ENCODE data around the gene DIRAS1. TPM values are rescaled to one million over a fixed set of nuclear protein-coding genes. Genes with fewer than 3 reads are reported as not detected.

Gene DIRAS1
- total RNA-seq, 1 experiment from 2014 or later, result 7.8 TPM

DNA sequence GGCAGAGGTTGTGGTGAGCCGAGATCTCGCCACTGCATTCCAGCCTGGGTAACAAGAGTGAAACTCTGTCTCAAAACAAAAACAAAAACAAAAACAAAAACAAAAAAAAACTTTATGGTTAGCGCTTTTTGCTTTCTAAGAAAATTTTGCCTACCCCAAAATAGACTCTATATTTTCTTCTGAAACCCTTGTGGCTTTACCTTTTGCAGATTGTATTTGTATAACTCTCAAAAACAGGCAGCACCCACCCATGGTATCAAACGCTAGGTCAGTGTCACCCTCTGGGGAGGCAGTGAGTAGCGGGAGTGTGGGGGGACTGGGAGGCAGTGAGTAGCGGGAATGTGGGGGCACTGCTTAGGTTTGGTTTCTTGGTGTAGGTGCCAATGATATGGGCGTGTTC lies 26.2 kb upstream of the DIRAS1 start:
- Histone ChIP-seq H2BK15ac (ENCODE audit: low read depth, low read length) (no peak overlapping the region), H4K91ac (ENCODE audit: insufficient read length, low read depth, low read length) (no peak overlapping the region), H2AK5ac (ENCODE audit: insufficient read length, low read length) (no peak overlapping the region), H3K14ac (ENCODE audit: insufficient read depth, low read length) (no peak overlapping the region), H3K79me2 (ENCODE audit: insufficient read depth, low read length) (no peaks in the 10 kb centered on the region), H3K18ac (ENCODE audit: insufficient read length, low read depth, low read length) (no peak overlapping the region), H2BK20ac (ENCODE audit: low read depth, low read length, poor library complexity, severe bottlenecking) (no peak overlapping the region), H4K8ac (replicated peaks; ENCODE audit: insufficient read length, low read depth, low read length) (no peak overlapping the region), H3K4ac (ENCODE audit: low read depth, low read length) (no peak overlapping the region), H2BK5ac (ENCODE audit: insufficient read length, low read length) (no peak overlapping the region), H3K56ac (ENCODE audit: insufficient read length, low read depth, low read length) (no peak overlapping the region), H4K5ac (ENCODE audit: insufficient read length, low read depth, low read length) (no peak overlapping the region), H3K79me1 (ENCODE audit: insufficient read depth, low read depth, low read length, poor library complexity, severe bottlenecking) (no peaks in the 10 kb centered on the region), H3K4me2 (ENCODE audit: insufficient read depth, insufficient read length, low read length) (no peak overlapping the region), H3K23ac (ENCODE audit: insufficient read length, low read depth, low read length) (no peak overlapping the region), H3K9me3 (ENCODE audit: control insufficient read depth, low read depth, low read length) (no peaks in the 10 kb centered on the region), H3K23me2 (ENCODE audit: insufficient read length, low read depth, low read length, poor library complexity, severe bottlenecking) (no peaks in the 10 kb centered on the region), H4K20me1 (ENCODE audit: control insufficient read depth, insufficient read depth, insufficient read length) (no peaks in the 10 kb centered on the region), H2BK12ac (ENCODE audit: insufficient read length, low read depth, low read length) (no peak overlapping the region), H2BK120ac (ENCODE audit: low read depth, low read length, poor library complexity, severe bottlenecking) (no peak overlapping the region), H3T11ph (ENCODE audit: low read length) (no peak overlapping the region), H3K27me3 (ENCODE audit: insufficient read depth, low read length) (no peaks in the 10 kb centered on the region; the same call in 1 of the 2 replicates), H2AFZ (ENCODE audit: low read length) (no peak overlapping the region), H3K27ac (ENCODE audit: insufficient read length, low read depth, low read length) (no peak overlapping the region), H3K4me1 (ENCODE audit: insufficient read depth, low read length) (no peaks in the 10 kb centered on the region), H3K9ac (ENCODE audit: extremely low read depth, insufficient read length, low read length) (no peak overlapping the region)
- Mint-ChIP-seq H3K36me3 (ENCODE audit: insufficient read depth in 1 of 3, low read depth in 3 of 3) (no peaks in the 10 kb centered on the region), H3K4me1 (no peaks in the 10 kb centered on the region), H3K27me3 (ENCODE audit: low read depth) (peaks cover 48% of the 10 kb centered on the region), H3K4me3 (no peak overlapping the region), H3K9me3 (no peaks in the 10 kb centered on the region), H3K27ac (no peak overlapping the region)
- no peak for DNase-seq
- TF ChIP-seq CTCF (conservative IDR thresholded peaks at IDR 0.05), result no peak
- WGBS (ENCODE audit: extremely low coverage, insufficient read length, low lambda C conversion rate), result no CpG with 5 or more reads among the region's 7 CpGs

Data from H9 (cell line).